Fibroblast of villous mesenchyme (primary cell): Measurements from ENCODE around the gene TXNRD3. TPM values are rescaled to one million over a fixed set of nuclear protein-coding genes. Genes with fewer than 3 reads are reported as not detected.

Source experiments
- DNase-seq: peaks from one replicate; pipeline ENCODE4 v3.0.0-alpha.2; 2010; ENCODE audit warnings: low read depth
- H3K4me3 ChIP-seq: 2 replicates; pipeline ENCODE4 v1.5.1; 2011; ENCODE audit warnings: low read depth, mild to moderate bottlenecking, low read length
- CTCF ChIP-seq: IDR thresholded peaks from 2 replicates; pipeline ENCODE4 v1.5.1; 2012; ENCODE audit warnings: low read depth, mild to moderate bottlenecking, low read length; ENCODE audit not compliant: insufficient read depth
- total RNA-seq: library from RNA; depleted of rRNA; stranded (reverse); fragments of >200 nt; gene quantifications from 2 replicates; pipeline ENCODE4 v1.2.3, GENCODE V29; 2012

Gene TXNRD3
- total RNA-seq: 11.3 and 13.4 TPM in 2 replicates

- DNase-seq: peak; percentile 62
- no peak for TF ChIP-seq CTCF
- H3K4me3 ChIP-seq: peak within 1 kb of the TSS; percentile 61
Measured at GRCh38 chr3:126654571-126655383, at the start of gene TXNRD3. TXNRD3 (minus strand) TSS chr3:126655124.

GRCh38 chr3:126703512-126704493, 48.9 kb upstream of the TXNRD3 start, which contains the start of gene CHCHD6:
CHCHD6 (plus strand) TSS chr3:126704240; CDS start chr3:126704313, 73 bp downstream.
- DNase-seq: peak; percentile 95
- H3K4me3 ChIP-seq: peak within 1 kb of the TSS; percentile 73
- peak; percentile 20 for TF ChIP-seq CTCF

GRCh38 chr3:126699011-126699410, 44.1 kb upstream of the TXNRD3 start:
- no peak overlapping the region for H3K4me3 ChIP-seq
- DNase-seq: no peak
- TF ChIP-seq CTCF: no peak

- DNase-seq: no peak
- no peak for TF ChIP-seq CTCF
- H3K4me3 ChIP-seq: no peak overlapping the region
Measured at GRCh38 chr3:126696701-126697267, 41.9 kb upstream of the TXNRD3 start.

- H3K4me3 ChIP-seq: no peak overlapping the region
- no peak for DNase-seq
- TF ChIP-seq CTCF: no peak
Measured at GRCh38 chr3:126693921-126694320, 39.0 kb upstream of the TXNRD3 start.

GRCh38 chr3:126692858-126693257, 37.9 kb upstream of the TXNRD3 start:
- no peak for DNase-seq
- peak; percentile 18 for TF ChIP-seq CTCF
- no peak overlapping the region for H3K4me3 ChIP-seq
